H9 (cell line): ENCODE data around the gene PLA2G4D. TPM values are rescaled to one million over a fixed set of nuclear protein-coding genes. Genes with fewer than 3 reads are reported as not detected.

Experiments
- DNase-seq: peaks from one replicate; pipeline ENCODE4 v3.0.0-alpha.2; 2017
- H2AFZ ChIP-seq: one replicate; pipeline ENCODE4 v1.6.1; 2013; ENCODE audit warnings: mild to moderate bottlenecking, low read length, control low read depth, moderate library complexity
- H2AK5ac ChIP-seq: 2 replicates; pipeline ENCODE4 v1.6.1; 2013; ENCODE audit warnings: low read length, control low read depth, mixed read lengths; ENCODE audit not compliant: insufficient read length
- H2BK120ac ChIP-seq: one replicate; pipeline ENCODE4 v1.6.1; 2013; ENCODE audit warnings: low read depth, mild to moderate bottlenecking, low read length, control low read depth, inconsistent platforms; ENCODE audit not compliant: poor library complexity, severe bottlenecking
- H2BK12ac ChIP-seq: 2 replicates; pipeline ENCODE4 v1.6.1; 2013; ENCODE audit warnings: low read length, control low read depth, mixed read lengths, low read depth; ENCODE audit not compliant: insufficient read length
- H2BK15ac ChIP-seq: 2 replicates; pipeline ENCODE4 v1.6.1; 2013; ENCODE audit warnings: low read depth, low read length, control low read depth
- H2BK20ac ChIP-seq: one replicate; pipeline ENCODE4 v1.6.1; 2013; ENCODE audit warnings: low read depth, mild to moderate bottlenecking, low read length, control low read depth, inconsistent platforms; ENCODE audit not compliant: poor library complexity, severe bottlenecking
- H2BK5ac ChIP-seq: 2 replicates; pipeline ENCODE4 v1.6.1; 2013; ENCODE audit warnings: low read length, control low read depth, mixed read lengths; ENCODE audit not compliant: insufficient read length
- H3K14ac ChIP-seq: 2 replicates; pipeline ENCODE4 v1.6.1; 2013; ENCODE audit warnings: low read length, control low read depth; ENCODE audit not compliant: insufficient read depth
- H3K18ac ChIP-seq: 2 replicates; pipeline ENCODE4 v1.6.1; 2013; ENCODE audit warnings: low read depth, mild to moderate bottlenecking, mixed read lengths, low read length, control low read depth; ENCODE audit not compliant: insufficient read length
- H3K23ac ChIP-seq: 2 replicates; pipeline ENCODE4 v1.6.1; 2013; ENCODE audit warnings: low read length, control low read depth, mixed read lengths, low read depth; ENCODE audit not compliant: insufficient read length
- H3K23me2 ChIP-seq: 2 replicates; pipeline ENCODE4 v1.6.1; 2013; ENCODE audit warnings: low read depth, mild to moderate bottlenecking, mixed read lengths, low read length, control low read depth; ENCODE audit not compliant: insufficient read length, poor library complexity, severe bottlenecking
- H3K27ac ChIP-seq: 2 replicates; pipeline ENCODE4 v1.5.1; 2013; ENCODE audit warnings: low read length, control low read depth, mixed read lengths, low read depth; ENCODE audit not compliant: insufficient read length
- H3K27me3 ChIP-seq: 2 replicates; pipeline ENCODE4 v1.6.1; 2013; ENCODE audit warnings: low read length, control low read depth, inconsistent platforms; ENCODE audit not compliant: insufficient read depth
- H3K4ac ChIP-seq: 2 replicates; pipeline ENCODE4 v1.6.1; 2013; ENCODE audit warnings: low read depth, mild to moderate bottlenecking, control low read depth, inconsistent platforms, low read length, moderate library complexity
- H3K4me1 ChIP-seq: 2 replicates; pipeline ENCODE4 v1.6.1; 2013; ENCODE audit warnings: low read length, control low read depth, inconsistent platforms; ENCODE audit not compliant: insufficient read depth
- H3K4me2 ChIP-seq: 2 replicates; pipeline ENCODE4 v1.6.1; 2013; ENCODE audit warnings: low read length, control low read depth, mixed read lengths; ENCODE audit not compliant: insufficient read length, insufficient read depth
- H3K56ac ChIP-seq: 2 replicates; pipeline ENCODE4 v1.6.1; 2013; ENCODE audit warnings: low read depth, mild to moderate bottlenecking, mixed read lengths, low read length, control low read depth; ENCODE audit not compliant: insufficient read length
- H3K79me1 ChIP-seq: 2 replicates; pipeline ENCODE4 v1.6.1; 2013; ENCODE audit warnings: low read depth, mild to moderate bottlenecking, moderate library complexity, low read length, control low read depth, inconsistent platforms; ENCODE audit not compliant: insufficient read depth, poor library complexity, severe bottlenecking
- H3K79me2 ChIP-seq: 2 replicates; pipeline ENCODE4 v1.6.1; 2013; ENCODE audit warnings: low read length, control low read depth, inconsistent platforms; ENCODE audit not compliant: insufficient read depth
- H3K9ac ChIP-seq: 2 replicates; pipeline ENCODE4 v1.6.1; 2013; ENCODE audit warnings: low read length, control low read depth, mixed read lengths; ENCODE audit not compliant: insufficient read length; ENCODE audit errors: extremely low read depth
- H3K9me3 ChIP-seq: one replicate; pipeline ENCODE4 v1.6.1; 2013; ENCODE audit warnings: low read depth, low read length, inconsistent platforms; ENCODE audit not compliant: control insufficient read depth
- H3T11ph ChIP-seq: one replicate; pipeline ENCODE4 v1.6.1; 2013; ENCODE audit warnings: mild to moderate bottlenecking, low read length, control low read depth, inconsistent platforms
- H4K20me1 ChIP-seq: one replicate; pipeline ENCODE4 v1.6.1; 2013; ENCODE audit not compliant: control insufficient read depth, insufficient read length, insufficient read depth
- H4K5ac ChIP-seq: 2 replicates; pipeline ENCODE4 v1.6.1; 2013; ENCODE audit warnings: low read depth, mild to moderate bottlenecking, mixed read lengths, low read length, control low read depth; ENCODE audit not compliant: insufficient read length
- H4K8ac ChIP-seq: replicated peaks from 2 replicates; pipeline ENCODE4 v1.6.1; 2013; ENCODE audit warnings: low read length, control low read depth, mixed read lengths, low read depth; ENCODE audit not compliant: insufficient read length
- H4K91ac ChIP-seq: 2 replicates; pipeline ENCODE4 v1.6.1; 2013; ENCODE audit warnings: low read depth, mild to moderate bottlenecking, moderate library complexity, mixed read lengths, low read length, control low read depth; ENCODE audit not compliant: insufficient read length
- H3K27ac Mint-ChIP-seq, 3 experiments: 2 replicates in 2 of 3; 3 replicates in 1 of 3; pipeline ENCODE4 v1.8.0; 2020 to 2021; ENCODE audit warnings: mixed read lengths in 3 of 3, mild to moderate bottlenecking in 1 of 3, moderate library complexity in 1 of 3
- H3K27me3 Mint-ChIP-seq: 2 replicates; pipeline ENCODE4 v1.8.0; 2021; ENCODE audit warnings: low read depth, mild to moderate bottlenecking, moderate library complexity, mixed read lengths
- H3K36me3 Mint-ChIP-seq, 3 experiments: 2 replicates in 2 of 3; 3 replicates in 1 of 3; pipeline ENCODE4 v1.8.0; 2020 to 2021; ENCODE audit warnings: low read depth in 3 of 3, mixed read lengths in 3 of 3; ENCODE audit not compliant: insufficient read depth in 1 of 3
- H3K4me1 Mint-ChIP-seq, 2 experiments: 2 replicates each; pipeline ENCODE4 v1.8.0; 2020; ENCODE audit warnings: mixed read lengths in 2 of 2
- H3K4me3 Mint-ChIP-seq, 2 experiments: 2 replicates in 1 of 2; 3 replicates in 1 of 2; pipeline ENCODE4 v1.8.0; 2020 to 2021; ENCODE audit warnings: mild to moderate bottlenecking in 2 of 2, mixed read lengths in 2 of 2, moderate library complexity in 1 of 2
- H3K9me3 Mint-ChIP-seq, 2 experiments: 2 replicates in 1 of 2; 3 replicates in 1 of 2; pipeline ENCODE4 v1.8.0; 2020; ENCODE audit warnings: mild to moderate bottlenecking in 2 of 2, mixed read lengths in 2 of 2, moderate library complexity in 1 of 2
- WGBS: extraction: QIAGEN DNeasy Blood & Tissue Kit; methylation state at CpG from one replicate; pipeline ENCODE4 v1.1.7; 2013; ENCODE audit warnings: missing lambda C conversion rate, low lambda C conversion rate, mixed read lengths; ENCODE audit not compliant: insufficient read length; ENCODE audit errors: extremely low coverage; 5-methylcytosine and 5-hydroxymethylcytosine counted together
- total RNA-seq: library from RNA; stranded (reverse); gene quantifications from 2 replicates; pipeline ENCODE4 v1.2.1, GENCODE V29; 2021
- TF ChIP-seq, protein P1 (sequence below): fragments of 200-600 bp; sonication (generic); conservative IDR thresholded peaks from 3 replicates; pipeline ENCODE4 v1.8.0; 2021; ENCODE audit warnings: antibody characterized with exemption, mild to moderate bottlenecking

The PLA2G4D gene
- total RNA-seq, 1 experiment from 2014 or later: 0.33 TPM

- Histone ChIP-seq H3K79me2 (no peaks in the 10 kb centered on the region), H3K14ac (no peak overlapping the region), H2BK120ac (no peak overlapping the region), H2BK5ac (no peak overlapping the region), H2BK12ac (no peak overlapping the region), H3K27me3 (no peaks in the 10 kb centered on the region; the same call in 1 of the 2 replicates), H2AFZ (no peak overlapping the region), H3K56ac (no peak overlapping the region), H3K9ac (no peak overlapping the region), H3K79me1 (no peaks in the 10 kb centered on the region), H4K8ac (no peak overlapping the region), H4K5ac (no peak overlapping the region), H3K9me3 (no peaks in the 10 kb centered on the region), H3K27ac (no peak overlapping the region), H3K23ac (no peak overlapping the region), H2AK5ac (no peak overlapping the region), H3K23me2 (no peaks in the 10 kb centered on the region), H4K20me1 (no peaks in the 10 kb centered on the region), H2BK15ac (no peak overlapping the region), H2BK20ac (no peak overlapping the region), H4K91ac (no peak overlapping the region), H3K4me1 (no peaks in the 10 kb centered on the region), H3T11ph (no peak overlapping the region), H3K18ac (no peak overlapping the region), H3K4me2 (no peak overlapping the region), H3K4ac (no peak overlapping the region)
- Mint-ChIP-seq H3K9me3 (no peaks in the 10 kb centered on the region), H3K36me3 (no peaks in the 10 kb centered on the region), H3K4me1 (no peaks in the 10 kb centered on the region), H3K4me3 (no peak overlapping the region), H3K27me3 (peaks cover 4% of the 10 kb centered on the region; the same call in 1 of the 2 replicates), H3K27ac (no peak overlapping the region; a peak in 1 of 7 replicates)
- no peak for DNase-seq
- TF ChIP-seq, protein P1, sequence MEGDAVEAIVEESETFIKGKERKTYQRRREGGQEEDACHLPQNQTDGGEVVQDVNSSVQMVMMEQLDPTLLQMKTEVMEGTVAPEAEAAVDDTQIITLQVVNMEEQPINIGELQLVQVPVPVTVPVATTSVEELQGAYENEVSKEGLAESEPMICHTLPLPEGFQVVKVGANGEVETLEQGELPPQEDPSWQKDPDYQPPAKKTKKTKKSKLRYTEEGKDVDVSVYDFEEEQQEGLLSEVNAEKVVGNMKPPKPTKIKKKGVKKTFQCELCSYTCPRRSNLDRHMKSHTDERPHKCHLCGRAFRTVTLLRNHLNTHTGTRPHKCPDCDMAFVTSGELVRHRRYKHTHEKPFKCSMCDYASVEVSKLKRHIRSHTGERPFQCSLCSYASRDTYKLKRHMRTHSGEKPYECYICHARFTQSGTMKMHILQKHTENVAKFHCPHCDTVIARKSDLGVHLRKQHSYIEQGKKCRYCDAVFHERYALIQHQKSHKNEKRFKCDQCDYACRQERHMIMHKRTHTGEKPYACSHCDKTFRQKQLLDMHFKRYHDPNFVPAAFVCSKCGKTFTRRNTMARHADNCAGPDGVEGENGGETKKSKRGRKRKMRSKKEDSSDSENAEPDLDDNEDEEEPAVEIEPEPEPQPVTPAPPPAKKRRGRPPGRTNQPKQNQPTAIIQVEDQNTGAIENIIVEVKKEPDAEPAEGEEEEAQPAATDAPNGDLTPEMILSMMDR: no peak
- no CpG with 5 or more reads among the region's 7 CpGs for whole genome bisulfite sequencing
These were observed 13.1 kb upstream of the PLA2G4D start for GRCh38 chr15:42107473-42107872.
